OCI-LY1 (cell line): ENCODE data around the gene ZNF574.

Experiments
- H2AFZ ChIP-seq: fragments of 200-600 bp; sonication (generic), shearing (Covaris generic); 2 replicates; pipeline ENCODE4 v1.6.0; 2014; ENCODE audit warnings: antibody characterized with exemption, mild to moderate bottlenecking, low read length
- H3F3A ChIP-seq: fragments of 200-600 bp; sonication (generic), shearing (Covaris generic); 2 replicates; pipeline ENCODE4 v1.6.0; 2014; ENCODE audit warnings: mild to moderate bottlenecking, antibody characterized with exemption, low read length, moderate library complexity; ENCODE audit not compliant: insufficient read depth
- H3K27ac ChIP-seq: fragments of 200-600 bp; sonication (generic); 2 replicates; pipeline ENCODE4 v1.5.1; 2014; ENCODE audit warnings: low read length, mixed run types, mild to moderate bottlenecking, low read depth; ENCODE audit not compliant: poor library complexity, severe bottlenecking
- H3K27me3 ChIP-seq: fragments of 200-600 bp; sonication (generic); 2 replicates; pipeline ENCODE4 v1.6.0; 2014; ENCODE audit warnings: antibody characterized with exemption, mild to moderate bottlenecking, low read length, moderate library complexity; ENCODE audit not compliant: insufficient read depth
- H3K36me3 ChIP-seq: fragments of 200-600 bp; sonication (generic); 2 replicates; pipeline ENCODE4 v1.6.1; 2014; ENCODE audit warnings: mild to moderate bottlenecking, antibody characterized with exemption, low read length, moderate library complexity, mixed read lengths; ENCODE audit not compliant: insufficient read depth
- H3K4me1 ChIP-seq: fragments of 200-600 bp; sonication (generic); 2 replicates; pipeline ENCODE4 v1.5.1; 2014; ENCODE audit warnings: mild to moderate bottlenecking, low read length, moderate library complexity; ENCODE audit not compliant: insufficient read depth, severe bottlenecking
- H3K4me2 ChIP-seq: fragments of 200-600 bp; sonication (generic), shearing (Covaris generic); 2 replicates; pipeline ENCODE4 v1.6.1; 2014; ENCODE audit warnings: low read length
- H3K4me3 ChIP-seq: fragments of 200-600 bp; sonication (generic); 2 replicates; pipeline ENCODE4 v1.5.1; 2014; ENCODE audit warnings: low read length, low read depth, mild to moderate bottlenecking, mixed read lengths; ENCODE audit not compliant: poor library complexity, severe bottlenecking
- H3K79me2 ChIP-seq: fragments of 200-600 bp; shearing (Covaris generic); 2 replicates; pipeline ENCODE4 v1.6.1; 2016; ENCODE audit warnings: mixed run types, low read length, mixed read lengths; ENCODE audit not compliant: insufficient read depth
- H3K9ac ChIP-seq: fragments of 200-600 bp; sonication (generic), shearing (Covaris generic); 2 replicates; pipeline ENCODE4 v1.6.1; 2014; ENCODE audit warnings: mild to moderate bottlenecking, low read length, mixed read lengths
- H3K9me2 ChIP-seq: fragments of 200-600 bp; sonication (generic), shearing (Covaris generic); 2 replicates; pipeline ENCODE4 v1.6.1; 2014; ENCODE audit warnings: low read depth, mild to moderate bottlenecking, low read length, mixed read lengths
- H3K9me3 ChIP-seq: fragments of 200-600 bp; shearing (Covaris generic); 2 replicates; pipeline ENCODE4 v1.6.1; 2014; ENCODE audit warnings: low read length, mixed read lengths
- H4K20me1 ChIP-seq: fragments of 200-600 bp; sonication (generic), shearing (Covaris generic); 2 replicates; pipeline ENCODE4 v1.6.0; 2016; ENCODE audit warnings: mild to moderate bottlenecking, low read length; ENCODE audit not compliant: insufficient read depth
- EZH2 ChIP-seq: fragments of 200-600 bp; sonication (generic), shearing (Covaris generic); IDR thresholded peaks from 2 replicates; pipeline ENCODE4 v1.8.0; 2017; ENCODE audit warnings: borderline replicate concordance, mixed run types, mild to moderate bottlenecking, antibody characterized with exemption, low read length, moderate library complexity, mixed read lengths
- TF ChIP-seq, protein P1 (sequence below): fragments of 200-600 bp; sonication (generic), shearing (Covaris generic); IDR thresholded peaks from 2 replicates; pipeline ENCODE4 v1.5.1; 2017; ENCODE audit warnings: mild to moderate bottlenecking, antibody characterized with exemption, low read length, moderate library complexity, mixed read lengths

The ZNF574 gene

DNA sequence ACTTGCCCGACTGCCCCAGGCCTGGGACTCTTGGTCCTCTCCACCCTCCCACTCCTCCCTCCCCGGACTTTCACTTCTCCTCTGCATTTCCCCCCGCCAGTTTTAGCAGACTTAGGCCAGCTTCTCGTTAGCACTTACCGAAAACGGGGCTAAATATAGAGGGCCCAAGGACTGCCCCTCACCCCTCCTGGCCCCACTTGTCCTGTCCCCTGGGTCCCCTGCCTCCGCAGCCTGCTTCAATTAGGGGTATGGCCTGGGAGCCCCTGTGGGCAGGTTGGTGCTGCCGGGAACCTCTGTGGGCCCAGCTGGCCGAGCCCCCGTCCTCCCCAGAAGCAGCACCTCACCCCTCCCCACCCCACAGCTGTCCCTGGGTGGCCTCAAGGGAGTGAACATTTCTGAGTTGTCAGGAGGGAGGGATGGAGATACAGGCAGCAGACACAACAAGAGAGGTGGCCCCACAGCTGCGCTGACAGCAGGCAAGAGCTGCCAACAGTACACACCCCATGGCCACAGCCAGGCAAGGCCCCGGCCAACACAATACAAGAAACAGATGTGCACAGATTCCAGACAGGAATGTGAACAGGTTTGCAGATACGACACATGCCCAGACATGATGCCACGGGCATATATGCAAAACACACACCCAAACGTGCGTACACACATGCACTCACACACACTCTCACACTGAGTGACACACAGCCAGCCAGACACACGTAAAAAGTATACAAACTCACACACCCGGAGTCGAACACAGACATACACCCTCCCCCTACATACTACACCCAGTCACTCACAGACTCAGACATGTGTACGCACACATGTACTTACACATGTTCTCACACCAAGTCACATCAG is 53.7 kb downstream of the ZNF574 start:
- no peaks in the 10 kb centered on the region; the same call in 1 of the 2 replicates for H3F3A ChIP-seq
- H3K27me3 ChIP-seq = no peaks in the 10 kb centered on the region
- no peaks in the 10 kb centered on the region for H3K9me2 ChIP-seq
- 0 out of 2 replicates have a peak, but pooled peaks cover 6% of the 10 kb centered on the region for H3K79me2 ChIP-seq
- H3K4me2 ChIP-seq = peak overlapping the region; percentile 95
- H4K20me1 ChIP-seq = no peaks in the 10 kb centered on the region
- H3K9ac ChIP-seq = peak overlapping the region; percentile 81
- TF ChIP-seq EZH2 = no peak
- TF ChIP-seq, protein P1, sequence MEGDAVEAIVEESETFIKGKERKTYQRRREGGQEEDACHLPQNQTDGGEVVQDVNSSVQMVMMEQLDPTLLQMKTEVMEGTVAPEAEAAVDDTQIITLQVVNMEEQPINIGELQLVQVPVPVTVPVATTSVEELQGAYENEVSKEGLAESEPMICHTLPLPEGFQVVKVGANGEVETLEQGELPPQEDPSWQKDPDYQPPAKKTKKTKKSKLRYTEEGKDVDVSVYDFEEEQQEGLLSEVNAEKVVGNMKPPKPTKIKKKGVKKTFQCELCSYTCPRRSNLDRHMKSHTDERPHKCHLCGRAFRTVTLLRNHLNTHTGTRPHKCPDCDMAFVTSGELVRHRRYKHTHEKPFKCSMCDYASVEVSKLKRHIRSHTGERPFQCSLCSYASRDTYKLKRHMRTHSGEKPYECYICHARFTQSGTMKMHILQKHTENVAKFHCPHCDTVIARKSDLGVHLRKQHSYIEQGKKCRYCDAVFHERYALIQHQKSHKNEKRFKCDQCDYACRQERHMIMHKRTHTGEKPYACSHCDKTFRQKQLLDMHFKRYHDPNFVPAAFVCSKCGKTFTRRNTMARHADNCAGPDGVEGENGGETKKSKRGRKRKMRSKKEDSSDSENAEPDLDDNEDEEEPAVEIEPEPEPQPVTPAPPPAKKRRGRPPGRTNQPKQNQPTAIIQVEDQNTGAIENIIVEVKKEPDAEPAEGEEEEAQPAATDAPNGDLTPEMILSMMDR = no peak
- peaks cover 6% of the 10 kb centered on the region; the same call in 1 of the 2 replicates for H3K36me3 ChIP-seq
- 0 out of 2 replicates have a peak, but pooled peaks cover 2% of the 10 kb centered on the region for H3K9me3 ChIP-seq
- H2AFZ ChIP-seq = no peak overlapping the region
- peak overlapping the region; percentile 77 for H3K4me3 ChIP-seq
- peaks cover 57% of the 10 kb centered on the region for H3K4me1 ChIP-seq
- H3K27ac ChIP-seq = peak overlapping the region; percentile 96

DNA sequence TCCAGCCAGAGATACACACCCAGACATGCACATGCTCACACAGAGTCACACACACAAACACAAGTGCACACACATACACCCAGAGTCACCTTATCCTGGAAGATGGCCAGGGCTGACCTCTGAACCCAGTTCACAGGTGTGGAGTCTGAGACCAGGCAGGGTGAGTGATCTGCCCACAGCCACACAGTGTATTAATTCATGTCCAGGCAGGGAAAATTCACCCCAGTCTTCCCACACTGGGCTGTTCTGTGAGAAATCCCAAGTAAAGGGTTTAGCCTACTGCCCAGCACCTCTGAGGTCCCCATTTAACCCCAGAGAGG is 54.2 kb downstream of the ZNF574 start:
- Histone ChIP-seq H3K27ac (peak overlapping the region; percentile 96), H4K20me1 (no peaks in the 10 kb centered on the region), H3K9ac (peak overlapping the region; percentile 81), H3K36me3 (no peaks in the 10 kb centered on the region), H3F3A (no peaks in the 10 kb centered on the region; the same call in 1 of the 2 replicates), H3K4me1 (peaks cover 63% of the 10 kb centered on the region), H3K9me3 (no peaks in the 10 kb centered on the region), H3K27me3 (no peaks in the 10 kb centered on the region), H3K4me2 (peak overlapping the region; percentile 95), H3K79me2 (0 out of 2 replicates have a peak, but pooled peaks cover 6% of the 10 kb centered on the region), H3K4me3 (peak overlapping the region; percentile 77), H2AFZ (no peak overlapping the region), H3K9me2 (no peaks in the 10 kb centered on the region)
- TF ChIP-seq, protein P1 = no peak
- TF ChIP-seq EZH2 = no peak
